Panc1 (cell line): Measurements from ENCODE around the gene SMC2.

Source experiments
- CTCF ChIP-seq: fragments of 450-650 bp; IDR thresholded peaks from 2 replicates; pipeline ENCODE4 v1.5.1; 2017; ENCODE audit warnings: mild to moderate bottlenecking
- REST ChIP-seq, 2 experiments: IDR thresholded peaks; 2 replicates each; pipeline ENCODE4 v1.6.1; 2011 to 2012; ENCODE audit warnings: low read depth in 2 of 2, control low read depth in 1 of 2, low read length in 1 of 2, mild to moderate bottlenecking in 1 of 2, moderate library complexity in 1 of 2; ENCODE audit not compliant: insufficient read depth in 1 of 2
- SIN3A ChIP-seq: IDR thresholded peaks from 2 replicates; pipeline ENCODE4 v1.6.1; 2012; ENCODE audit warnings: low read depth, mild to moderate bottlenecking, low read length, moderate library complexity, borderline replicate concordance; ENCODE audit not compliant: insufficient read depth

GRCh38 chr9:104110509-104110908, 16.4 kb downstream of the SMC2 start:
- TF ChIP-seq REST (IDR thresholded peaks at IDR 0.05; ENCODE audit: insufficient read depth in 1 of 2, low read depth in 2 of 2, low read length in 1 of 2) (no peak), CTCF (no peak), SIN3A (no peak)
